ENCODE results near the gene PUM2.
"Not testable (repeated sequence)": the region's sequence is repeated elsewhere in the genome, so short reads cannot be mapped to it uniquely, and the experiment has no call there.

DNA sequence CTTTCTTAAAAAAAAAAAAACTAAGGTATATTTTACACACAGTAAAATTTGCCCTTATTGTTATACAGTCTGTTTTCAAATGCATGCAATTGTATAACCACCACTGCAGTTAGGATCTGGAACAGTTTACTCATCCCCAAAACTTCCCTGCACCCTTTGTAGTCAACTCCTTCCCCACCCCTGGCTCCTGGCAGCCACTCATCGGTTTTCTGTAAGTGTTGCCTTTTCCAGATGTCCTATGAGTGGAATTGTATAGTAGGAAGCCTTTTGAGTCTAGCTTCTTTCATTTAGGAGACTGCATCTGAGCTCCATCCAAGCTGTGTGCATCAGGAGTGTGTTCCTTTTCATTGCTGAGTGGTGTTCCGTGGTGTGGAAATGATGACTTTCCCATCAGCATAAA is 116.0 kb downstream of the PUM2 start:
- TF ChIP-seq EP300, POLR2A, POLR2AphosphoS5 (IDR thresholded peaks at IDR 0.05): not testable (repeated sequence)
- TF ChIP-seq, protein P1, sequence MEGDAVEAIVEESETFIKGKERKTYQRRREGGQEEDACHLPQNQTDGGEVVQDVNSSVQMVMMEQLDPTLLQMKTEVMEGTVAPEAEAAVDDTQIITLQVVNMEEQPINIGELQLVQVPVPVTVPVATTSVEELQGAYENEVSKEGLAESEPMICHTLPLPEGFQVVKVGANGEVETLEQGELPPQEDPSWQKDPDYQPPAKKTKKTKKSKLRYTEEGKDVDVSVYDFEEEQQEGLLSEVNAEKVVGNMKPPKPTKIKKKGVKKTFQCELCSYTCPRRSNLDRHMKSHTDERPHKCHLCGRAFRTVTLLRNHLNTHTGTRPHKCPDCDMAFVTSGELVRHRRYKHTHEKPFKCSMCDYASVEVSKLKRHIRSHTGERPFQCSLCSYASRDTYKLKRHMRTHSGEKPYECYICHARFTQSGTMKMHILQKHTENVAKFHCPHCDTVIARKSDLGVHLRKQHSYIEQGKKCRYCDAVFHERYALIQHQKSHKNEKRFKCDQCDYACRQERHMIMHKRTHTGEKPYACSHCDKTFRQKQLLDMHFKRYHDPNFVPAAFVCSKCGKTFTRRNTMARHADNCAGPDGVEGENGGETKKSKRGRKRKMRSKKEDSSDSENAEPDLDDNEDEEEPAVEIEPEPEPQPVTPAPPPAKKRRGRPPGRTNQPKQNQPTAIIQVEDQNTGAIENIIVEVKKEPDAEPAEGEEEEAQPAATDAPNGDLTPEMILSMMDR (IDR thresholded peaks at IDR 0.05), result not testable (repeated sequence)
